Epithelial cell of prostate (primary cell): ENCODE data around the gene SORCS1.

Source experiments
- DNase-seq: peaks from one replicate; pipeline ENCODE4 v3.0.0-alpha.2; 2011; ENCODE audit warnings: low read depth, low spot score
- H3K27ac ChIP-seq: fragments of 450-650 bp; 2 replicates; pipeline ENCODE4 v1.5.1; 2017; ENCODE audit warnings: mild to moderate bottlenecking

Gene SORCS1

DNA sequence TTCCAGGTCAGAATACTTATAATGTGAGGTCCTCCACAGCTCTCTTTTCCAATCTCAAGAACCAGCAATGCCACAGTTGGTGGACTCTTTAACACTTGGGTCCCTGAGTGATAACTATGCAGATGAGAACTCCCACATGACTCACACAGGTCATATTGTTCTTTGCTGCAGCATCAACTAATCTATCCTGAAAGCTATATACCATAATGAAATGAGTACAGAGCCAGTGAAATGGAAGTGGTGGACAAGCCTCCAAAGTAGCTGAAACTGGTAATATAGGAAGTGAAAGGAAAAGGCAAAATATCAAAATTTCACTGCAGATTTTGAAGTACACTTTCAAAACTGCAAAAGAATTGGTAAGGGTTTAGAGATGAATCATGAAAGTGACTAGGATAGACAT is 45.6 kb downstream of the SORCS1 start:
- H3K27ac ChIP-seq: no peak overlapping the region
- DNase-seq: no peak

- DNase-seq: no peak
- H3K27ac ChIP-seq: no peak overlapping the region
Measured at GRCh38 chr10:107104026-107104652, 60.4 kb downstream of the SORCS1 start.

DNA sequence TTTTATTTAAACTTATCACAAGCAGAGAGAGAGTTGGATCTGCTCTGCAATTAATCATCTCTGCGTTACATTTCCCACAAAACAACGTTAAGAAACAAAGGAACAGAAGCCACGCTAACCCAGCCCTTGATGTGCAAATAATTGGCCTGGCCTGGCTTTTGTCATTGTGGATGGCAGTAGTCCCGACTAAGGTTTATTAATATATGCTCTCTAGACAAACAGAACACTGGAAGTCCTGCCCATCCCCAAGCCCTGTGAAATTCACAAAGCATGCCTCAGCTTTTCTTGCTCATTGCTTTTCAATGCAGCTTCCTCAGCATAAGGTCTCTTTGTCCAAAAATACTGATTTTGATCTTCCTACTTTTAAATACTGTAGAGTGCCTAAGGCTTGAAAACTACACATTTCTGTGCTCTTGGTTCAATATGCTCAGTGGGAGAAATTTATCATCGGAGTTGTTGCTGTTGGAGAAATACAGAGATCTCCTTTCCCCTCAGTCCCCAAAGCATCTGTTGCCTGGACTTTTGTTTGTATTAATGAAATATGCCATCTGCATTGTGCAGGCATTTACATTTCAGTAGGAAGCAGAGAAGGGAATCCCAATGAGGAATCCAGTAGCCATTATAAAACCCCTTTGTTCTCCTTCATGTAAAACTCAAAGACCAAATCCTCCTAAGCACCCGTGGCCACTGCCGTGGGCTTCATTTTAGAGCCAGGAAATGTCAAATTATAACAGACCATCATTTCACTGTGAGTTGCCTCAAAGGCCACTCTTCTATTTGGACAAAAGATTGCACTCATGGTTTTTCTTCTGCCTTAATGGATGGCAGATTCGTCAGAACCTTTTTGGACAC is 61.1 kb downstream of the SORCS1 start:
- DNase-seq: no peak
- H3K27ac ChIP-seq: no peak overlapping the region

- no peak overlapping the region for H3K27ac ChIP-seq
- no peak for DNase-seq
Measured at GRCh38 chr10:107098326-107098725, 66.2 kb downstream of the SORCS1 start.

DNA sequence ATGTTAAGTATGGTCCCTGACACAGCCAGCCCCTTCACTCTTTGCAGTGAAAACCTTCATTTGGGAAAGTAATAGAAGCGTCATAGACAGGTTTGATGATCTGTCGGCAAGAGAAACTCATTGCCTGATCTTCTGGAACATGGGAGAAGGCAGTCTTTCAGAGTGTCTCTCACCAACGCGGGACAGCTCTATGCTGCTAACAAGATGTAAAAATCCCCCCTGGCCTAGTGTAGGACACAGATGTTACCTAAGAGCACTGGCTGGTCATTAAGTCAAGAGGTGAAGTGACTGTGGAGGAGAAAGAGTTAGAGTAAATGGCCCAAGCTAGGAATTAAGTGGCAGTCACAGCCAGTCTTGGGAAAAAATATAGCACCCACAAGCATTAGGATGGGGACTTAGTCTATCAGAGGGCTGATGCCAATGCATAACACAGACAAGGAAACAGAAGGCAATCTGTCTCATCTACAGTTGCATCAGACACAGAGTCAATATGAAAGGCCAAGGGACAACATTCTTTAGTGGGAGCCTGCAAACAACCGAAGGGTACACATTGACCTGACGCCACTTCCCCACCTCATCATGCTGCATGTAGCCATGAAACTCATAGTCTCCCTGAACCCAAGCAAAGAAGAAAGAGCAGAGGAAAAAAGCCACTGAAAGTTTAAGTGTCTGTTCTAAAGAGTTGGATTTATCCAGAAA is 69.5 kb downstream of the SORCS1 start:
- H3K27ac ChIP-seq: no peak overlapping the region
- no peak for DNase-seq

DNA sequence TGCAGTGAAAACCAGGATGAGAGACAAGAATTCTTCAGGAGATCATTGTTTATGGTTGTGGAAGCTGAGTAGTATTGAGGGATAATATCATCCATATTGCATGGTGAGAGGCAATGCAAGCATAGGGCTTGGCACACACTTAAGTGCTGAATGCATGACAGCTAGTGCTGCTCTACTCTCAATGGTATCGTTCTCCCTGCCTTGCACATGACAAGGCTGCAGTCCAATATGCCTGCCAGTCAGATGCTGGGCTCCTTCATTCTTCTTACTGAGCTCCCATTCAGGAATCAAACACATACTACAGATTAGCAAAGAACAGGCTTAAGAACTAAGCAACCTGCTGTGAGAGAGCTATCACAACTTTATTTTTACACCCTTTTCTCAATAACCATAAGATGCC is 72.2 kb downstream of the SORCS1 start:
- no peak for DNase-seq
- no peak overlapping the region for H3K27ac ChIP-seq

GRCh38 chr10:107091126-107091525 is 73.4 kb downstream of the SORCS1 start:
- no peak for DNase-seq
- H3K27ac ChIP-seq: no peak overlapping the region

- no peak for DNase-seq
- no peak overlapping the region for H3K27ac ChIP-seq
Measured at GRCh38 chr10:107085665-107086525, 78.6 kb downstream of the SORCS1 start.

- no peak overlapping the region for H3K27ac ChIP-seq
- DNase-seq: no peak
Measured at GRCh38 chr10:107083388-107084009, 81.0 kb downstream of the SORCS1 start.

- DNase-seq: no peak
- no peak overlapping the region for H3K27ac ChIP-seq
Measured at GRCh38 chr10:107081644-107082043, 82.9 kb downstream of the SORCS1 start.

DNA sequence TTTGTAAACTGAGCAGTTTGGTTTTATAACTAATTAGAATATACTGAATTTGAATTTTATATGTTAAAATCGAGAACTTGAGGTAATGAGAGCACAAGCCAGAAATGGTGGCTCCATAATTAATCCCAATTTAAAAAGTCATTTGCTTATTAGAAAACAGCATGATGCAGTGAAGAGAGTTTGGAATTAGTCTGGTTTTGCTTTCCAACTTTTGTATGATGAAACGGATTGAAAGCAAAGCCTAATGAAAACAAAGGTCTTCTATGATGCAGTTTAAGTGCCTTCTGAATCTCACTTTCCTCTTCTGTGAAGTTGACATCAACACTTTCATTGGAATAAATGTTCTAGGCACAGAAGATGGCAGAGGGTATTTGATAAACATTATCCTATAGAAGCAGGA is 89.4 kb downstream of the SORCS1 start:
- DNase-seq: no peak
- H3K27ac ChIP-seq: no peak overlapping the region

- no peak for DNase-seq
- H3K27ac ChIP-seq: no peak overlapping the region
Measured at GRCh38 chr10:107072786-107073185, 91.7 kb downstream of the SORCS1 start.

DNA sequence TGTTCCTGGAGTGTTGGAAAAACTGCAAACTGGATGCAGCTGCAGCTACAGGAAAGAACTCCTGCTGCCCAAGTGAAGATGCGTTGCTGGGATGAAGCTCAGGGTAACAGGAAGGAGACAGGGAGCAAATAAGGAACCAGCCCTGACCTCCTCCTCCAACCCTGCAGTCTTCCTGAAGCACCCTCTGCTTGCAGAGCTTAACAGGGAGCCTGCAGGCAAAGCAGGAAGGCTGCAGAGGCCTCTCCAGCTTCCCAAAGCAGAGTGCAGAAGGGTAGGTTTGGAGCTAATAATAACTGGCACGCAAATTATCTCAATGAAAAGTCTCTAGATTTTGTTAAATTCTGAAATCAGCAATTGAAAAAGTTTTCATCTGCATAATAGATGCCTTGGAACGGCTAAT is 92.5 kb downstream of the SORCS1 start:
- no peak overlapping the region for H3K27ac ChIP-seq
- DNase-seq: no peak

DNA sequence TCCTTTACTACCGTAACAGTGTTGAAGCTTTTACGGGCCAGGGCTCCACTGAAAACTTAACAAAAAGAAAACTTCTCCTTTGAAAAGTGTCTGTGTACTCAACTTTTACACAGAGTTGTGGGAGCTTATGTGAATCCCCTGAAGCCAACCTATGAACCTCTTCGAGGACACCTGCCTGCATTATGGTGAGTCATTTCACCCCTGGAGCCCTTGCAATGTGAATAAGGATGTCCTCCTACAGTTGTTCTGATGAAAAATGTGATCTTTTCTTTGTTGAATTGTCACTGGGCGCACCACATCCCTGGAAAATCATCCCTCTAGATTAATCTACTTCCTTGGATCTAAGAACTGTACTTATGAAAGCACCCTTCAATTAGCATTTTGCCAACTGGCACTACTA is 93.2 kb downstream of the SORCS1 start:
- no peak overlapping the region for H3K27ac ChIP-seq
- DNase-seq: no peak

DNA sequence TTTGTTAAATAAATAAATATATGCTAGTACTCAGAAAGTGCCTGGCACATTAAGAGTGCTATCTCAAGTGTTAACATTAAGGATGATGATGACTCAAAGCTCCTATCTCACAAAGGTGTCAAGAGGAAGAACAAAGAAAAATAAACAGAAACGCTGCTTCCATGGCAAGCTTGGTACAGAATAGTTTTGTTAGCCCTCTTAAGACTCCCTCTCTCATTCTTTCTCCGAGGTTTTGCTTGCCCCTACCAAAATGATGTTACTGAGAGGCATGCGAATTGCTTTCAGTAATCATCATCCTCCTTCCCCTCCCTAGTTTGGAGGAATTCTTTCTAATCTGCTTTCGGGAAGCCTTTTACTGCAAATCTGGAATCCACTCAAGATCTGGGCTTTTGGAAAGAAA is 96.7 kb downstream of the SORCS1 start:
- no peak overlapping the region for H3K27ac ChIP-seq

DNA sequence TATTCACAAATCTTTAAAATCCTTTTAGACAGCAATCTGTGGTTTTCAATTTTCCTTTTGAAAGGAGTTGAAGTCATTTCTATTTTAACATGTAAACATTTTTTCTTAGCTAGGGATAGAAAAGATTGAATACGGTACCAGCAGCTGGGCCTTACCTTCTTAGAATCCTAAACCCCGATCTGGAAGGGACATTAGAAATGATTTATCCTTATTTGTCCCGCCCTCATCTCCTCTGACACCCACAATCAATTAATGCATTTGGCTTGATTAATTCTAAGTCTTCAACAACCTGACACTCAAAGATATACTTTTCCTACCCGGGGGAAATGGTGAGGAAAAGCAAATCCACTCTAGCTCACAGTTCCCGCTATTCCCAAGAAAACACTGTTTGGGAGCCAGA is 100.4 kb downstream of the SORCS1 start:
- DNase-seq: no peak
- H3K27ac ChIP-seq: no peak overlapping the region

More for the DNA sequence above, 96.7 kb downstream of the SORCS1 start:
- no peak for DNase-seq

GRCh38 chr10:107059872-107060271 is 104.6 kb downstream of the SORCS1 start:
- DNase-seq: no peak
- no peak overlapping the region for H3K27ac ChIP-seq

DNA sequence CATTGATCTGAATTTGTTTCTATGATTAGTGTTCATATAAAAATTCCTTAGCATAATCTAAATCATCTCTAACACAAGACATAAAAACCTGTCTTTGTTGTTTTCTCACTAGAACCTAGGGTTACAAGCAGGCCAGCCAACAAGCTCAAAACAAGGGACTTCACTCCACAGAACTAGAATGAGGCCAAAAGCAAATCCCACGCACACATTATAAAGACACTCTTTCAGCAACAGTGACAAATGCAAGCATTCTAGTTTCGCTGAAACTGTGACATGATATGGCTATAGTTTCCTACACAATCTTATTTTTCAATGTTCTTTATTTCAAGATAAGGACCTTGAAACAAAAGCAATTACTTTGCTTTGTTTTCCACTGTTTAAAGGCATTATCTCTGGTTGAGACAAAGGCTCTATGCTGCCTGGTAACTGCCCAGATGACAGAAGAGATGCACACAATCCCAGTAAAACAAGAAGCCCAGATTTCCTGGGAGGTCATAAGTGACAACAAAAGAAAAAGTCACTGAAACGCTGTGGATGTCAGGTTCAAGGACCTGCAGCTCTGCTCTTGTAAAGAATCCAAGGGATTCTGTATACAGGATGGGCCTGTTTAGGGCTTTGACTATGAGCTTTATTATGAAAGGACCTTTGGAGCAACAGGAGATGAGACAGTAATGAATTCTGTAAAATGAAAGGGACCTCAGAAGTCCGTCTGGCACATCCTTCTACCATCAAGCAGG is 105.3 kb downstream of the SORCS1 start:
- H3K27ac ChIP-seq: no peak overlapping the region
- DNase-seq: no peak

GRCh38 chr10:107058331-107058730 is 106.2 kb downstream of the SORCS1 start:
- no peak overlapping the region for H3K27ac ChIP-seq
- no peak for DNase-seq
